HepG2 (cell line): Measurements from ENCODE around the gene CDC20.

Experiments
- CTCF ChIP-seq: sonication (generic); formaldehyde crosslinking; IDR thresholded peaks from 2 replicates; pipeline ENCODE4 v1.5.0; 2020; ENCODE audit warnings: mild to moderate bottlenecking, missing genetic modification reagents, moderate library complexity
- NFRKB ChIP-seq: fragments of 450-650 bp; IDR thresholded peaks from 2 replicates; pipeline ENCODE4 v1.6.1; 2017
- ONECUT2 ChIP-seq: sonication (generic); formaldehyde crosslinking; IDR thresholded peaks from 2 replicates; pipeline ENCODE4 v1.4.0; 2020; ENCODE audit warnings: missing genetic modification reagents
- SNAPC5 ChIP-seq: sonication (generic); formaldehyde crosslinking; IDR thresholded peaks from 2 replicates; pipeline ENCODE4 v1.8.1; 2023; ENCODE audit warnings: mild to moderate bottlenecking, missing genetic modification reagents, borderline replicate concordance
- SRF ChIP-seq: IDR thresholded peaks from 2 replicates; pipeline ENCODE4 v1.6.1; 2011; ENCODE audit warnings: mild to moderate bottlenecking, low read depth, low read length, moderate library complexity
- ZNF747 ChIP-seq: sonication (generic); formaldehyde crosslinking; IDR thresholded peaks from 2 replicates; pipeline ENCODE4 v1.8.1; 2023; ENCODE audit warnings: missing genetic modification reagents, mild to moderate bottlenecking, borderline replicate concordance

- no peak for TF ChIP-seq SRF
- TF ChIP-seq ONECUT2 (CRISPR knock-in tag): no peak
- no peak for TF ChIP-seq SNAPC5 (CRISPR knock-in tag)
- no peak for TF ChIP-seq ZNF747 (CRISPR knock-in tag)
- TF ChIP-seq CTCF (CRISPR knock-in tag): peak; percentile 31
- TF ChIP-seq NFRKB: no peak
Observed at GRCh38 chr1:43316738-43317520, 41.9 kb upstream of the CDC20 start.
